ENCODE results near the gene RXYLT1. TPM values are rescaled to one million over a fixed set of nuclear protein-coding genes. Genes with fewer than 3 reads are reported as not detected.

Gene RXYLT1
- total RNA-seq, 1 donor from 2014 or later, result 10.8 TPM

DNA sequence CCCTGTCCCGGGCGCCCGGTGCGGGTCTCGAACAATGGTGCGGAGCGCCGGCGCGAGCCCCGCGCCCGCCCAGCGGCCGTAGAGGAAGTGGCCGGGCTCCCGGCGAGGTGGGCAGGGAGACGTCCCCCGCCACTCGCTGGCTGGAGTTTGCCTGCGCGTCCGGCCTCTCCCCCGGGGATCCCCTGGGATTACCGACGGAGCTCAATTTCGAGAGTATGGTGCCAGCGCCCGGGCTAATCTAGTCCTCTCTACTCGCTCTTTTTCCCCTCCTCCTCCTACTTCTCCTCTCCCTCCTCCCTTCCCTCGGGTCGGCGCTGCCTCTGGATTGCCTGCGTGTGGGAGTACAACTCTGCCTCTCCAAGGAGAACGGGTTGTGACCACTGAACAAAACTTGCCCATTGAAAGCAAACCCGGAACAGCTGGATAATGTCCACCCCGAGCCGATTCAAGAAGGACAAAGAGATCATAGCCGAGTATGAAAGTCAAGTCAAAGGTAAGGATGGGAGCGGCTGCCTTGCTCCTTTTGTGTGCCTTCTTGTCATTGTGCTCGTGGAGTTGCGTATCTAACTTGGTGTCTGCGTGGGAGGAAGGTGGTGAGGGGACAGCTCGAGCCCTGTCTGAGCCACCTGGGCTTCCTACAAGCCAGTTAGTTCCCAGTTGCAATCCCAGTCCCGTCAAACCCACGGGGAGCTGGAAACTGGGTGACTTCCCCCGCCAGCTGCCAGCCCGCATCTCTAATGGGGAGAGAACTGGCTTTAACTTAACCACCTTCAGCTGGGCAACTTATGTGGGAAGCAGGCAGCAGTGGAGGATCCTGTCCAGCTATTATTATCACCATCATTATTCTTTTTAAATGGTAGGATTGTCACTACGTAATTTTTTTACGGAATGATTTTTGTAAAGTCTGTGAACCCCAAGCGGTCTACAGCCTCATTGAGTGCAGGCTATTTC lies 65.0 kb downstream of the RXYLT1 start, which contains the start of gene SRGAP1:
SRGAP1 (plus strand) TSS at position 310 of the 951 bp plus-strand sequence; CDS start at position 427, 117 bp downstream.
- peak; percentile 44 for ATAC-seq

DNA sequence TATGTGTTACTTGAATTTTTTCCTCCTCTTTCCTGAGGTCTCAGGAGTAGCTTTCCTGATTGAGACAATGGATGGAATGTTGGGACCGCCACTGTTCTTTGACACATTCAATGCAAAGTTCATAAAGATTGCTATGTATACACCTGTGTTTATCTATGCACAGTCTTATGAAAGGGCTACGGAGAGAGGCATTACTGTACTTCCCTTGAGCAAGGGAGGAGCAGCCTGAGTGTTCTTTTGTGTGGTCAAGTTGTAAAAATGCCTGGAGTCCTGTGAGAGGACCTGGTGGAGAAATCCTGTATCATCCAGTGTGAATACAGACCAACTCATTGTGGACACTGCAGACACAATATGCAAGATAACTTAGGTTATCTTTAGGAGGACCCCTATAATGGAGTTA lies 66.0 kb downstream of the RXYLT1 start:
- no peak for ATAC-seq

DNA sequence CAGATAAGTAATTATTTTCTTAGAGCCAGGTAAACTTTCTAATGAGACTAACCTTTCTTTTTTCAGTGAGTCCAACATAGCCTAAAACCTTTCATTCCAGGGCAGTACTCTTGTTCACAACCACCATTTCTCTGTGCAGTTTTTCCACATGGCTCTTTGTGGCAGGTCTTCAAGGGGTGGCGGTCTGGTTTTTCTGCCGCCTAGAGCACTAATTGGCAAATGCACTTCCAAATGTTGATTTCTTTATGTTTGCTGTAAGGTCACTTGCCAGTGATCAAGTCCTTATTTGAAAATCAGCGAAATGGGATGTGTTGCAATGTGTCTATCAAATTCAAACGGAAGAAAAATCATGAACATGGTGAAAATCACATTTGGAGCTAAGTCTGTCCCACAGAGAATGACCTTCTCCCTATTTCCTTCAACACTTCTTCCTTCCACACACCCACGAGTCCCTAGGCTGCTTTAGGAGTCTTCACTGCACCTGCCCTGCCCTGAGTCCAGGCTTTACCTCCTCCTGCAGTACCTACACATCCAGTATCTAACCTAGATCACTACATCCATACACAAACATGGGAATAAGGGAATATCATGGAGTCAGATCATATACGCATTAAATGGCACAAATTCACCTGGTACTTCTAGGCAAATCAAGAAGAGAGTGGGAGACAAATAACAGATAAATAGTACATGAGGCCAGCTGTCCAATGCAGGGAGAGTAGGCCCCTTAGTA lies 66.7 kb downstream of the RXYLT1 start:
- ATAC-seq, result no peak

DNA sequence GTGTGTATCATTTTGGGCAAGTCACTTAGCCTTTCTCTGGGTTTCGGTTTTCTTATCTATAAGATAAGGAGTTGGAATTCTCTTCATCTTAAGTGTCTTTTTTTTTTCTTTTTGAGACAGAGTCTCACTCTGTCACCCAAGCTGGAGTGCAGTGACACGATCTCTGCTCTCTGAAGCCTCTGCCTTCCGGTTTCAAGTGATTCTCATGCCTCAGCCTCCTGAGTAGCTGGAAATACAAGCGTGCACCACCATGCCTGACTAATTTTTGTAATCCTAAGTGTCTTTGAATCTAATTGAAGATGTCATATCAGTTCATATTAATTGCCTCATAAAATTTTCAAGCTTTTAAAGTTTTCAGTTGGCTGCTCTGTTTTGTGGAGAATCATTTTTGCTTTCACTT lies 68.7 kb downstream of the RXYLT1 start:
- no peak for ATAC-seq

- ATAC-seq, result no peak
Observed at GRCh38 chr12:63849106-63849620, 69.5 kb downstream of the RXYLT1 start.

DNA sequence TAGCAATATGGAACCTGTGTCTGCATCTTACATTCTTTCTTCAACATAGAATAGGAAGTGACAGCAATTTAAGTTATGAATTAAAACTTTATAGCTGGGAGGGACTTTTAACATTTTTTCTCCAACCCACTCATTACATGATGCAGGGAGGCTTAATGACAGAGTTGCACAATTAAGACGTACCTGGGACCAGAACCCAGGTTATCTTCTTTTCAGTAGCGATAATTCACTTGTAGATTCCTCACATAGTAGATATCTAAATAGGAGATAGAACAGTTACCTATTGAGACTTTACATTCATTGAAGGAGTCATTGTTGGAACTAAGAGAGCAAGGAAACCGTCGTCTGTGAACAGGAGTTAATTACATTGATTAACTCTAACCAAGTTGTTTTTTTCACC lies 69.9 kb downstream of the RXYLT1 start:
- ATAC-seq, result no peak

- ATAC-seq, result no peak
Observed at GRCh38 chr12:63853978-63854377, 74.3 kb downstream of the RXYLT1 start.

DNA sequence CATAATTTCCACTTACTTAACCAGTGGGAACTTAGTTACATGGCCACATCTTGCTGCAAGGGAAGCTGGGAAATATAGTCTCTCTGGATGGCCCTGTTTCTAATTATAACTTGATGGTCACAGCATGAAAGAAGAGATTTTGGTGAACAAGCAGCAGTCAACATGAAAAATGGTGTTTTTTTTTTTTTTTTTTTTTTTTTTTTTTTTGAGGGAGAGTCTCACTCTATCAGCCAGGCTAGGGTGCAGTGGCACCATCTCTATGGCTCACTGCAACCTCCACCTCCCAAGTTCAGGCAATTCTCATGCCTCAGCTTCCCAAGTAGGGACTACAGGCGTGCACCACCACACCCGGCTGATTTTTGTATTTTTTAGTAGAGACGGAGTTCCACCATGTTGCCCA lies 75.6 kb downstream of the RXYLT1 start:
- no peak for ATAC-seq

DNA sequence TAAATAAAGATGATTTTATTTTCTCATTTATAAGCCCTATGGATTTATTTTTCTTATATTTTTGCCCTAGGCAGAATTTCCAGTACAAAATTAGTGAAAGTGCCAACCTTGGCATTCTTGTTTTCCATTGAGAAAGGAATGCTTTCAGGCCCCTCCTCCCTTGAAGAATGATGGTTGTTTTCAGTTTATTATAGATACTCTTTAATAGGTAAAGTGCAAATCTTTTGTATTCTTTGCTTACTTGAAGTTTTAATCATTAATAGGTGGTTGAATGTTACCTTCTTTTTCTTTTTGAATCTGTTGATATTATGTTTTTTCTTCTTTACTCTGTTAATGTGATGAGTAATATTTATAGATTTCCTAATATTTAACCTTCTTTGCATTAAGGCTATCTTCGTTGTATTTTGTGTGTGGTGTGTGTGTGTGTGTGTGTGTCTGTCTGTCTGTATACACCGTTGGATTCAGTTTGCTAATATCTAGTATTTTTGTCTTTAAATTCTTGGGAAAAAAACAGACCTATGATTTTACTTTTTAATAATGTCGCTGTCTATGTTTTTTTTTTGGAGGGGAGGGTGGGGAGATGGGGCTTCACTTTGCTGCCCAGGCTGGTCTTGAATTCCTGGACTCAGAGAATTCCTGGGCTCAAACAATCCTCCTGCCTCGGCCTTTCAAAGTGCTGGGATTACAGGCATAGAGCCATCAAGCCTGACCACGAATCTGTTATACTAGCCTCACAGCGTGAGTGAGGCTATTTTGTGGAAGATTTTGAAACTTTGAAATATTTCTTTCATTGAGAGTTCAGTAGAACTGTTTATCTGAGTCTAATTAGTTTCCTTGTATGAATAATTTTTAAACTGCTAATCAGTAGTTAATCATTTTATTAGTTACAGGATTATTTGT lies 78.3 kb downstream of the RXYLT1 start:
- no peak for ATAC-seq

Other genes starting within 250 kb of the RXYLT1 start
- gene DPY19L2, start 111.4 kb upstream of the RXYLT1 start, total RNA-seq, result 0.80 TPM
- 5.8 TPM for gene SRGAP1, start 64.8 kb downstream of the RXYLT1 start, total RNA-seq